Heart left ventricle (tissue), 16 donors: ENCODE results near the gene RBM23. TPM values are rescaled to one million over a fixed set of nuclear protein-coding genes. Genes with fewer than 3 reads are reported as not detected.

Experiments used
- ATAC-seq, 4 donors: fragments of 200-7000 bp; cut with Tn5 transposase; one replicate each; pipeline ENCODE4 v1.9.1; 2020 to 2022; ENCODE audit warnings: moderate library complexity in 4 of 4, mild to moderate bottlenecking in 3 of 4, moderate number of reproducible peaks in 1 of 4
- DNase-seq, 5 donors: peaks; one replicate each; pipeline ENCODE4 v3.0.0-alpha.2; 2020
- H3K27ac ChIP-seq, 12 donors: fragments of 200-600 bp; sonication (generic) in 4 of 12; one replicate each; pipeline versions ENCODE4 v1.5.0 to v1.8.0; 2016 to 2022; ENCODE audit warnings: mild to moderate bottlenecking in 2 of 12
- H3K27me3 ChIP-seq, 9 donors: fragments of 200-600 bp; sonication (generic) in 2 of 9; one replicate each; pipeline versions ENCODE4 v1.5.1 to v1.8.0; 2016 to 2022; ENCODE audit warnings: mild to moderate bottlenecking in 3 of 9
- H3K36me3 ChIP-seq, 9 donors: fragments of 200-600 bp; sonication (generic) in 2 of 9; one replicate each; pipeline versions ENCODE4 v1.5.0 to v1.8.0; 2018 to 2022; ENCODE audit warnings: mild to moderate bottlenecking in 2 of 9
- H3K4me1 ChIP-seq, 12 donors: fragments of 200-600 bp; sonication (generic) in 4 of 12; one replicate each; pipeline versions ENCODE4 v1.5.0 to v1.8.0; 2016 to 2022; ENCODE audit warnings: mild to moderate bottlenecking in 3 of 12
- H3K4me3 ChIP-seq, 12 donors: fragments of 200-600 bp; sonication (generic) in 4 of 12; one replicate each; pipeline versions ENCODE4 v1.5.0 to v1.8.0; 2017 to 2022; ENCODE audit warnings: mild to moderate bottlenecking in 9 of 12, moderate library complexity in 4 of 12
- H3K9me3 ChIP-seq, 12 donors: fragments of 200-600 bp; sonication (generic) in 4 of 12; one replicate each; pipeline versions ENCODE4 v1.5.0 to v1.8.0; 2016 to 2022; ENCODE audit warnings: mild to moderate bottlenecking in 1 of 12
- POLR2A ChIP-seq, 2 donors: fragments of 450-650 bp; IDR thresholded peaks; one replicate each; pipeline ENCODE4 v1.6.1; 2017; ENCODE audit warnings: antibody characterized with exemption in 2 of 2, mild to moderate bottlenecking in 2 of 2, moderate library complexity in 2 of 2
- WGBS, 4 donors: extraction: QIAGEN DNeasy Blood & Tissue Kit in 2 of 4; methylation state at CpG; one replicate each; pipeline versions ENCODE4 v1.1.5 to v1.1.7; 2013 to 2018; 5-methylcytosine and 5-hydroxymethylcytosine counted together
- intact Hi-C, 10 donors: fragments of 100-400 bp; cut with DNase I; formaldehyde crosslinking; loops; one replicate each; pipeline versions ENCODE4 v1.11.1 to v1.14.2; 2022
- polyA plus RNA-seq, 2 donors: library from polyadenylated mRNA; stranded (reverse); fragments of 200-250 nt; gene quantifications; one replicate each; pipeline ENCODE4 v1.2.3, GENCODE V29; 2013
- total RNA-seq, 9 donors: library from RNA; depleted of rRNA in 2 of 9; stranded (reverse); fragments of >200 nt in 2 of 9; fragmentation: NEBNext Ultra II Directional in 3 of 9; extraction: Animal tissue kit (Norgen Biotek cat#: 25700) in 3 of 9; gene quantifications; one replicate each; pipeline versions ENCODE4 v1.1.0 to v1.2.4, GENCODE V29; 2016 to 2023
- TF ChIP-seq, protein P1 (sequence below), 12 donors: fragments of 200-600 bp; sonication (generic) in 4 of 12; IDR thresholded peaks; one replicate each; pipeline versions ENCODE4 v1.5.0 to v1.8.0; 2018 to 2022; ENCODE audit warnings: antibody characterized with exemption in 12 of 12, mild to moderate bottlenecking in 5 of 12
- donor health status: ischemic (EF 13 %, LVEDD 7.1; RV severe dilation, severe dysfunction).
- donor health status: healthy with polysubstance abuse.
- donor health status: DM: no; HTN: yes; CAD: no.
- donor health status: DM: no; HTN: no; CAD: no.
- donor health status: ischemic (EF 25% LVEDD 6.9; RV normal size, moderate dysfunction).
- donor health status: ischemic (EF 25% LVEDD 5.7; RV mildly dilated, moderate dysfunction).
- donor health status: healthy.
- donor health status: DM: yes; HTN: yes; CAD: no.
- donor health status: ischemic (EF 35%, LVEDD 5.7; RV mildly dilated, moderate dysfunction).
- donor health status: nonischemic (EF 11% LVEDD 7.7; RV severe dilation, severe dysfunction).
- donor health status: DM: yes; HTN: yes; CAD: no.
- donor health status: PGD.
- donor health status: ischemic (EF 29% LVEDD 5.4; RV normal size, mild dysfunction).
- donor health status: nonischemic (EF 23%, LVEDD 6.1; RV moderate dilation, normal function).

The RBM23 gene
- total and polyA plus RNA-seq, 11 donors: 14.8 to 52.7 (median 41.6) TPM

DNA sequence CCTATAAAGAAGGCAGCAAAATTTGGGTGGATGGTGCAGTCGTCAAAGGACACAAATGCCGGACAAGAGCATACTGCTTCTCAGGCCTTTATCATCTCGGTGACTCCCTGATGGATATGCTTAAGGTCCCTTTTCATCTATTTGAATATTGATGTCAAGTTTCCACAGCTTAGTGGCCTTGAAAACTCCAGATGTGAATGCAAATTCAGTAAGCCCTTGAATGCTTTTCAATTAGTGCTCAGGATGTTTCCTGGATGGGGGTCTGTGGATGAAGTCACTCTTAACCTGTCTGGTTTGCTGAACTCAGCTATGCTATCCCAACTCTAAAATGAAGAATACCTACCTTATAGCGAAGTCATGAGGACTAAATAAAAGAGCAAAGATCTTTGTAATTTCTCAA, 25.2 kb downstream of the RBM23 start:
- H3K4me3 ChIP-seq: no peak overlapping the region
- ATAC-seq (no peak), DNase-seq (no peak)
- H3K36me3 ChIP-seq: peaks cover 0 to 7% (median 0%) of the 10 kb centered on the region in 9 donors
- H3K9me3 ChIP-seq: no peaks in the 10 kb centered on the region
- no peaks in the 10 kb centered on the region for H3K27me3 ChIP-seq
- H3K27ac ChIP-seq: no peak overlapping the region
- peaks cover 0 to 5% (median under 1%) of the 10 kb centered on the region in 12 donors for H3K4me1 ChIP-seq
- intact Hi-C loops: no loop called here
- TF ChIP-seq, protein P1, sequence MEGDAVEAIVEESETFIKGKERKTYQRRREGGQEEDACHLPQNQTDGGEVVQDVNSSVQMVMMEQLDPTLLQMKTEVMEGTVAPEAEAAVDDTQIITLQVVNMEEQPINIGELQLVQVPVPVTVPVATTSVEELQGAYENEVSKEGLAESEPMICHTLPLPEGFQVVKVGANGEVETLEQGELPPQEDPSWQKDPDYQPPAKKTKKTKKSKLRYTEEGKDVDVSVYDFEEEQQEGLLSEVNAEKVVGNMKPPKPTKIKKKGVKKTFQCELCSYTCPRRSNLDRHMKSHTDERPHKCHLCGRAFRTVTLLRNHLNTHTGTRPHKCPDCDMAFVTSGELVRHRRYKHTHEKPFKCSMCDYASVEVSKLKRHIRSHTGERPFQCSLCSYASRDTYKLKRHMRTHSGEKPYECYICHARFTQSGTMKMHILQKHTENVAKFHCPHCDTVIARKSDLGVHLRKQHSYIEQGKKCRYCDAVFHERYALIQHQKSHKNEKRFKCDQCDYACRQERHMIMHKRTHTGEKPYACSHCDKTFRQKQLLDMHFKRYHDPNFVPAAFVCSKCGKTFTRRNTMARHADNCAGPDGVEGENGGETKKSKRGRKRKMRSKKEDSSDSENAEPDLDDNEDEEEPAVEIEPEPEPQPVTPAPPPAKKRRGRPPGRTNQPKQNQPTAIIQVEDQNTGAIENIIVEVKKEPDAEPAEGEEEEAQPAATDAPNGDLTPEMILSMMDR (IDR thresholded peaks at IDR 0.05): no peak
- TF ChIP-seq POLR2A (IDR thresholded peaks at IDR 0.05): no peak
- WGBS, 4 donors: 91 to 96% (median 95%) methylated on average over 4 of the region's 4 CpGs

DNA sequence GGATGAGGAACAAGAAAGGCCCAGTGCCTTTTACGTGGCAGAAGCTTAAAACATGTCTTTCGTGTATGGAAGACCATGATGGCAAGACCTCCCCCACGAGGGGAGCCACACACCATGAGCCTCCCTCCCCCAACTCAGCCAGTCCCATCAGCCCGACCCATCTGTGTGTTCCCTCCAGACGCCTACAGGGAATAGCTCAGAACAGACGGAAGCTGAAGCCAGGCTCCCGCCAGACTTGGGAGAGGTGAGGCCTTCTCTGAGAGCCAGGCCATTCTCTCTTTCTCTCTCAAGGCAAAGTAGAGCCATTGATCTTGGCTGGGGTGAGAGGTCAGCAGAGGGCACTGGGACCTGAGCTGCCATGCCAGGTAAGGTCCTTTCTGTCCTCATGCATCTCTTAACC, 26.5 kb downstream of the RBM23 start:
- H3K9me3 ChIP-seq: no peaks in the 10 kb centered on the region
- intact Hi-C loops: no loop called here
- no peak for ATAC-seq
- no peak overlapping the region for H3K4me3 ChIP-seq
- 81 to 89% (median 87%) methylated on average over 7 of the region's 7 CpGs for WGBS, 4 donors
- no peaks in the 10 kb centered on the region for H3K36me3 ChIP-seq
- H3K4me1 ChIP-seq: peaks cover 0 to 6% (median 3%) of the 10 kb centered on the region in 12 donors
- no peak for DNase-seq
- no peaks in the 10 kb centered on the region for H3K27me3 ChIP-seq
- no peak overlapping the region for H3K27ac ChIP-seq
- TF ChIP-seq, protein P1 (IDR thresholded peaks at IDR 0.05): no peak
- TF ChIP-seq POLR2A (IDR thresholded peaks at IDR 0.05): no peak

- peaks cover 0 to 20% (median 8%) of the 10 kb centered on the region in 12 donors for H3K4me1 ChIP-seq
- intact Hi-C loops: no loop called here
- WGBS, 4 donors: 83 to 90% (median 87%) methylated on average over 1 of the region's 1 CpG
- no peak for ATAC-seq
- no peaks in the 10 kb centered on the region for H3K27me3 ChIP-seq
- H3K9me3 ChIP-seq: no peaks in the 10 kb centered on the region
- DNase-seq: no peak
- no peak overlapping the region for H3K27ac ChIP-seq
- TF ChIP-seq, protein P1 (IDR thresholded peaks at IDR 0.05): no peak
- TF ChIP-seq POLR2A (IDR thresholded peaks at IDR 0.05): no peak
- H3K36me3 ChIP-seq: no peaks in the 10 kb centered on the region
- H3K4me3 ChIP-seq: no peak overlapping the region
Measured at GRCh38 chr14:22890416-22890815, 28.5 kb downstream of the RBM23 start.

- H3K9me3 ChIP-seq: no peaks in the 10 kb centered on the region
- no peak for DNase-seq
- H3K4me1 ChIP-seq: peaks cover 0 to 20% (median 8%) of the 10 kb centered on the region in 12 donors
- WGBS, 4 donors: 74 to 89% (median 81%) methylated on average over 4 of the region's 4 CpGs
- intact Hi-C loops: no loop called here
- H3K27me3 ChIP-seq: no peaks in the 10 kb centered on the region
- H3K4me3 ChIP-seq: no peak overlapping the region
- TF ChIP-seq POLR2A (IDR thresholded peaks at IDR 0.05): no peak
- TF ChIP-seq, protein P1 (IDR thresholded peaks at IDR 0.05): no peak
- H3K36me3 ChIP-seq: no peaks in the 10 kb centered on the region
- H3K27ac ChIP-seq: no peak overlapping the region
- no peak for ATAC-seq
Measured at GRCh38 chr14:22888662-22889061, 30.3 kb downstream of the RBM23 start.
